Measurements from ENCODE around the gene SOX10. TPM values are rescaled to one million over a fixed set of nuclear protein-coding genes. Genes with fewer than 3 reads are reported as not detected.

SOX10 gene
- total and polyA plus RNA-seq, 2 donors (not counting 1 experiment from before 2014, with no cell fraction given), result not detected

GRCh38 chr22:37923927-37924326 is 60.4 kb downstream of the SOX10 start:
- peaks cover 7% of the 10 kb centered on the region for H3K4me1 Mint-ChIP-seq
- TF ChIP-seq, protein P1, sequence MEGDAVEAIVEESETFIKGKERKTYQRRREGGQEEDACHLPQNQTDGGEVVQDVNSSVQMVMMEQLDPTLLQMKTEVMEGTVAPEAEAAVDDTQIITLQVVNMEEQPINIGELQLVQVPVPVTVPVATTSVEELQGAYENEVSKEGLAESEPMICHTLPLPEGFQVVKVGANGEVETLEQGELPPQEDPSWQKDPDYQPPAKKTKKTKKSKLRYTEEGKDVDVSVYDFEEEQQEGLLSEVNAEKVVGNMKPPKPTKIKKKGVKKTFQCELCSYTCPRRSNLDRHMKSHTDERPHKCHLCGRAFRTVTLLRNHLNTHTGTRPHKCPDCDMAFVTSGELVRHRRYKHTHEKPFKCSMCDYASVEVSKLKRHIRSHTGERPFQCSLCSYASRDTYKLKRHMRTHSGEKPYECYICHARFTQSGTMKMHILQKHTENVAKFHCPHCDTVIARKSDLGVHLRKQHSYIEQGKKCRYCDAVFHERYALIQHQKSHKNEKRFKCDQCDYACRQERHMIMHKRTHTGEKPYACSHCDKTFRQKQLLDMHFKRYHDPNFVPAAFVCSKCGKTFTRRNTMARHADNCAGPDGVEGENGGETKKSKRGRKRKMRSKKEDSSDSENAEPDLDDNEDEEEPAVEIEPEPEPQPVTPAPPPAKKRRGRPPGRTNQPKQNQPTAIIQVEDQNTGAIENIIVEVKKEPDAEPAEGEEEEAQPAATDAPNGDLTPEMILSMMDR (IDR thresholded peaks at IDR 0.05), result no peak
- TF ChIP-seq EZH2 (IDR thresholded peaks at IDR 0.05; ENCODE audit: borderline replicate concordance, insufficient read depth, low read depth, low read length, poor library complexity, severe bottlenecking), result no peak
- intact Hi-C loops (cut with micrococcal nuclease), result no loop called here
- H3K4me3 ChIP-seq (ENCODE audit: control extremely low read depth in 1 of 5, extremely low read depth in 1 of 5, insufficient read depth in 1 of 5, low read depth in 2 of 5, low read length in 4 of 5), result no peak overlapping the region
- H4K20me1 ChIP-seq (ENCODE audit: control insufficient read depth, insufficient read depth, low read length, poor library complexity, severe bottlenecking), result no peaks in the 10 kb centered on the region
- peaks cover 7% of the 10 kb centered on the region for H3K79me2 ChIP-seq (ENCODE audit: control insufficient read depth, insufficient read depth, low read length)
- CTCF ChIA-PET, result no interaction called here
- H3K27ac Mint-ChIP-seq, result no peak overlapping the region
- POLR2A ChIA-PET, result no interaction called here
- H3K9me3 ChIP-seq (ENCODE audit: control extremely low read depth in 1 of 3, control insufficient read depth in 2 of 3, insufficient read depth in 1 of 3, low read length in 2 of 3), result no peaks in the 10 kb centered on the region
- no peaks in the 10 kb centered on the region for H3K27me3 Mint-ChIP-seq
- ATAC-seq (ENCODE audit: low read depth) (no peak), DNase-seq (no peak)
- H3K4me2 ChIP-seq (replicated peaks; ENCODE audit: low read depth, low read length, poor library complexity, severe bottlenecking), result no peak overlapping the region
- no peak overlapping the region for H3K4me3 Mint-ChIP-seq
- no peaks in the 10 kb centered on the region for H3K27me3 ChIP-seq (replicated peaks in 1 of 4; ENCODE audit: control extremely low read depth in 1 of 4, control insufficient read depth in 3 of 4, insufficient read depth in 4 of 4, low read length in 3 of 4)
- peaks cover 6 to 9% of the 10 kb centered on the region in 2 donors for H3K4me1 ChIP-seq (ENCODE audit: control insufficient read depth in 2 of 2, insufficient read depth in 2 of 2, low read length in 2 of 2)
- peaks cover 0 to 45% of the 10 kb centered on the region in 2 experiments for H3K36me3 ChIP-seq (replicated peaks in 1 of 2; ENCODE audit: control extremely low read depth in 1 of 2, control insufficient read depth in 1 of 2, extremely low read depth in 1 of 2, insufficient read depth in 2 of 2, low read length in 1 of 2)
- no peak overlapping the region for H3K27ac ChIP-seq (ENCODE audit: low read length in 2 of 2)
- H3K9ac ChIP-seq (ENCODE audit: low read length), result no peak overlapping the region
- H3K9me3 Mint-ChIP-seq (ENCODE audit: insufficient read depth), result no peaks in the 10 kb centered on the region
- no peak overlapping the region for H2AFZ ChIP-seq (ENCODE audit: insufficient read depth, low read depth, low read length, poor library complexity, severe bottlenecking)
- 96% methylated on average over 4 of the region's 4 CpGs for WGBS (ENCODE audit: insufficient coverage)

Other genes with a start within 250 kb of the SOX10 start
- 0.47 TPM in 1 of 2 replicates, not detected in the other for gene GCAT, start 176.6 kb downstream of the SOX10 start, total RNA-seq
- 0.15 TPM in 1 of 2 replicates, not detected in the other for gene GCAT, start 176.6 kb downstream of the SOX10 start, polyA plus RNA-seq
- not detected in 2 replicates for gene GALR3, start 161.2 kb downstream of the SOX10 start, total RNA-seq
- not detected in 2 replicates for gene GALR3, start 161.2 kb downstream of the SOX10 start, polyA plus RNA-seq
- gene ANKRD54, start 140.2 kb downstream of the SOX10 start, total RNA-seq, result 18.1 and 20.3 TPM in 2 replicates
- gene ANKRD54, start 140.2 kb downstream of the SOX10 start, polyA plus RNA-seq, result 27.8 and 29.3 TPM in 2 replicates
- gene EIF3L, start 135.1 kb downstream of the SOX10 start, total RNA-seq, result 526 and 560 TPM in 2 replicates
- gene EIF3L, start 135.1 kb downstream of the SOX10 start, polyA plus RNA-seq, result 367 and 430 TPM in 2 replicates
- 34.6 and 34.9 TPM in 2 replicates for gene MICALL1, start 78.3 kb downstream of the SOX10 start, total RNA-seq
- gene MICALL1, start 78.3 kb downstream of the SOX10 start, polyA plus RNA-seq, result 21.0 and 22.8 TPM in 2 replicates
- gene C22orf23, start 31.0 kb downstream of the SOX10 start, total RNA-seq, result not detected in 2 replicates
- gene C22orf23, start 31.0 kb downstream of the SOX10 start, polyA plus RNA-seq, result not detected in 2 replicates
- 39.3 and 41.8 TPM in 2 replicates for gene POLR2F, start 30.9 kb downstream of the SOX10 start, total RNA-seq
- gene POLR2F, start 30.9 kb downstream of the SOX10 start, polyA plus RNA-seq, result 37.9 and 49.6 TPM in 2 replicates
- gene PICK1, start 72.8 kb upstream of the SOX10 start, total RNA-seq, result 30.9 and 34.2 TPM in 2 replicates
- 37.4 and 47.9 TPM in 2 replicates for gene PICK1, start 72.8 kb upstream of the SOX10 start, polyA plus RNA-seq
- not detected in 2 replicates for gene SLC16A8, start 99.6 kb upstream of the SOX10 start, total RNA-seq
- not detected in 2 replicates for gene SLC16A8, start 99.6 kb upstream of the SOX10 start, polyA plus RNA-seq
- 0.96 and 1.3 TPM in 2 replicates for gene BAIAP2L2, start 126.1 kb upstream of the SOX10 start, total RNA-seq
- 1.2 and 1.7 TPM in 2 replicates for gene BAIAP2L2, start 126.1 kb upstream of the SOX10 start, polyA plus RNA-seq
- gene PLA2G6, start 197.3 kb upstream of the SOX10 start, total RNA-seq, result 125 and 128 TPM in 2 replicates
- gene PLA2G6, start 197.3 kb upstream of the SOX10 start, polyA plus RNA-seq, result 103 and 148 TPM in 2 replicates
- 4.8 and 5.3 TPM in 2 replicates for gene MAFF, start 217.4 kb upstream of the SOX10 start, total RNA-seq
- 18.0 and 33.5 TPM in 2 replicates for gene MAFF, start 217.4 kb upstream of the SOX10 start, polyA plus RNA-seq